Esophagus squamous epithelium (tissue), 5 donors: ENCODE measurements around the gene TMEM201. TPM values are rescaled to one million over a fixed set of nuclear protein-coding genes. Genes with fewer than 3 reads are reported as not detected.

Experiments
- DNase-seq: peaks from one replicate; lab custom pipeline; 2025; lab: John Stamatoyannopoulos, UW
- H3K27ac ChIP-seq, 4 donors: fragments of 200-600 bp; sonication (generic); one replicate each; pipeline ENCODE4 v1.5.1; 2016 to 2019; ENCODE audit warnings: mild to moderate bottlenecking in 1 of 4
- H3K27me3 ChIP-seq, 4 donors: fragments of 200-600 bp; sonication (generic); 1 replicate in 3 of 4; 2 replicates in 1 of 4; pipeline versions ENCODE4 v1.5.1 to v1.6.0; 2017 to 2021; ENCODE audit warnings: antibody characterized with exemption in 1 of 4
- H3K36me3 ChIP-seq, 3 donors: fragments of 200-600 bp; sonication (generic); one replicate each; pipeline ENCODE4 v1.5.1; 2016 to 2019
- H3K4me1 ChIP-seq, 3 donors: fragments of 200-600 bp; sonication (generic); one replicate each; pipeline ENCODE4 v1.5.1; 2017 to 2019
- H3K4me3 ChIP-seq, 4 donors: fragments of 200-600 bp; sonication (generic); 1 replicate in 3 of 4; 2 replicates in 1 of 4; pipeline ENCODE4 v1.5.1; 2016 to 2019; ENCODE audit warnings: mild to moderate bottlenecking in 2 of 4, moderate library complexity in 1 of 4
- H3K9me3 ChIP-seq, 3 donors: fragments of 200-600 bp; sonication (generic); one replicate each; pipeline ENCODE4 v1.5.1; 2016 to 2019
- POLR2A ChIP-seq, 4 donors: fragments of 450-650 bp; IDR thresholded peaks; one replicate each; pipeline ENCODE4 v1.6.1; 2017; ENCODE audit warnings: antibody characterized with exemption in 4 of 4, mild to moderate bottlenecking in 4 of 4, moderate library complexity in 3 of 4
- WGBS, 2 donors: methylation state at CpG; one replicate each; pipeline ENCODE4 v1.1.5; 2018; 5-methylcytosine and 5-hydroxymethylcytosine counted together
- intact Hi-C: fragments of 100-400 bp; cut with DNase I; formaldehyde crosslinking; loops from one replicate; pipeline ENCODE4 v1.15.0; 2022
- total RNA-seq, 4 donors: library from RNA; depleted of rRNA; stranded (reverse); fragments of >200 nt; gene quantifications; one replicate each; pipeline ENCODE4 v1.1.0, GENCODE V29; 2016
- TF ChIP-seq, protein P1 (sequence below), 6 experiments: fragments of 450-650 bp in 4 of 6; fragments of 200-600 bp in 2 of 6; sonication (generic) in 2 of 6; IDR thresholded peaks; one replicate each; pipeline ENCODE4 v1.5.1; 2016 to 2019; ENCODE audit warnings: antibody characterized with exemption in 6 of 6, mild to moderate bottlenecking in 4 of 6, moderate library complexity in 4 of 6
- donor health status: DM: yes; HTN: yes; CAD: no.

TMEM201 gene
- total RNA-seq, 4 donors from 2014 or later: 5.0 to 10.3 (median 8.7) TPM

DNA sequence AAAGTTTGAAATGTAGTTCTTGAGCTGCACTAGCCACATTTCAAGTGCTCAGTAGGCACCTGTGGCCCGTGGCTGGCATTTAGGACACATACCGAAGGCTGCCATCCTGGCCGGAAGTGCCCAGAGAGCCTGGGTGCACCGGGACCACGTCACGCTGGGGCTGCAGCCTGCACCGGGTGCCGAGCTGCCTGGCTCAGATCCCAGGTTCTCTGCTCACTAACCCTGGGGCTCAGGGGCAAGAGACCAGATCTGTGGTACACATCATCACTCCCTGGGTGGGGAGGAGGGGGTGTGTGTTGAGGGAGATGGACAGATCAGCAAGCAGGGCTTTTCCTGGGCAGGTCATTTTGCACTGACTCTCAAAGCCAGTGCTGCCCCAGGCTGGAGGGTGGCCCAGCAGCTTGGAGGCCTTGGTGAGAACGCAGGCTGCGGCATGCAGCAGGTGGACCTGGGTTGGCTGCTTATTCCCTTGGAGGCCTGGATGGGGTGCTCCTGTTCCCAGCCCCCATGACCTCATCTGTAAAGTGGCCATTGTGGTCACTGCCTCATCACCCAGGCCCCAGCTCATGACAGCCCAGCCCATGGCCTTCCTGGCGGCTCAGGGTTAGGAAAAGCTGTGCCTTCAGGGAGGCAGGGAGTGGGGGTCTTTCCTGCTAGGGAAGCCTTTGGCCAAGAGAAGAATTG lies 23.6 kb downstream of the TMEM201 start:
- Histone ChIP-seq H3K27me3 (no peaks in the 10 kb centered on the region), H3K9me3 (no peaks in the 10 kb centered on the region), H3K4me1 (no peaks in the 10 kb centered on the region), H3K36me3 (peaks cover 10 to 68% (median 14%) of the 10 kb centered on the region in 3 donors), H3K4me3 (no peak overlapping the region), H3K27ac (no peak overlapping the region)
- 53 to 81% methylated on average over 2 to 8 of the region's 11 CpGs for WGBS, 2 donors
- no peak for TF ChIP-seq POLR2A (IDR thresholded peaks at IDR 0.05)
- TF ChIP-seq, protein P1, sequence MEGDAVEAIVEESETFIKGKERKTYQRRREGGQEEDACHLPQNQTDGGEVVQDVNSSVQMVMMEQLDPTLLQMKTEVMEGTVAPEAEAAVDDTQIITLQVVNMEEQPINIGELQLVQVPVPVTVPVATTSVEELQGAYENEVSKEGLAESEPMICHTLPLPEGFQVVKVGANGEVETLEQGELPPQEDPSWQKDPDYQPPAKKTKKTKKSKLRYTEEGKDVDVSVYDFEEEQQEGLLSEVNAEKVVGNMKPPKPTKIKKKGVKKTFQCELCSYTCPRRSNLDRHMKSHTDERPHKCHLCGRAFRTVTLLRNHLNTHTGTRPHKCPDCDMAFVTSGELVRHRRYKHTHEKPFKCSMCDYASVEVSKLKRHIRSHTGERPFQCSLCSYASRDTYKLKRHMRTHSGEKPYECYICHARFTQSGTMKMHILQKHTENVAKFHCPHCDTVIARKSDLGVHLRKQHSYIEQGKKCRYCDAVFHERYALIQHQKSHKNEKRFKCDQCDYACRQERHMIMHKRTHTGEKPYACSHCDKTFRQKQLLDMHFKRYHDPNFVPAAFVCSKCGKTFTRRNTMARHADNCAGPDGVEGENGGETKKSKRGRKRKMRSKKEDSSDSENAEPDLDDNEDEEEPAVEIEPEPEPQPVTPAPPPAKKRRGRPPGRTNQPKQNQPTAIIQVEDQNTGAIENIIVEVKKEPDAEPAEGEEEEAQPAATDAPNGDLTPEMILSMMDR (IDR thresholded peaks at IDR 0.05): no peak
- intact Hi-C loops: no loop called here
- no peak for DNase-seq

DNA sequence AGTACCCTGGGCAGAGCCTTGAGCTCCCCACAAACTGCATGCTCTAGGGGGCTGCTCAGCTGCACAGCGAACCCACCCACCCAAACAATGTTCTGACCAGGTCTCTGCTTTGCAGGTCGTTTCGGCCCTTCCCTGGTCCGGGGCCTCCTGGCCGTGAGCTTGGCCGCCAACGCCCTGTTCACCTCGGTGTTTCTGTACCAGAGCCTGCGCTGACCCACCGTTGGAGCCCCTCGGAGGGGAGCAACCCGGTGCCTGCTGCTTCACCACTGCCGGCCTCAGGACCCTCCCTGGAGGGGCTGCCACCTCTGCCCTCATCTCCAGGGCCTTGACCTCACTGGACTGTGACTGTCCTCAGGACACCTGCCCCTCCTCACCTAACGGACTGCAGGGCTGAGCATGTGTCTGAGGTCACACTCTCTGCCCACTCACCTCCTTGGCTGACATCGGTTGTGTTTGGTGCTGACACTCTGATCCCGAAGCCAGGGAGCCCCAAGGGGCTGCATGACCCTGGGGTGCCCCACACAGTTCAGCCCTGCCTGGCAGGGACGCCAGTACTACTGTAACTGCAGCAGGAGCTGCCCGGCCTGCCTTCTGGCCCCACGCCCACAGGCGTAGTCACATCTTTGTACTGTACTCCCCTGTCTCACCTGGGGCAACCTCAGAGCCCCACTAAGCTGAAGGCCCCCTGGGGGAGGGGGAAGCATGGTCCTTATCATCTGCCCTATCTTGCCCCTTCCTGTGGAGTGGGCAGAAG lies 24.3 kb downstream of the TMEM201 start:
- H3K36me3 ChIP-seq: peaks cover 10 to 61% (median 14%) of the 10 kb centered on the region in 3 donors
- 90% methylated on average over 10 of the region's 20 CpGs; no CpG with 5 or more reads in 1 of the 2 donors for WGBS, 2 donors
- no peaks in the 10 kb centered on the region for H3K9me3 ChIP-seq
- H3K27ac ChIP-seq: no peak overlapping the region
- intact Hi-C loops: no loop called here
- no peak overlapping the region for H3K4me3 ChIP-seq
- no peak for DNase-seq
- H3K4me1 ChIP-seq: no peaks in the 10 kb centered on the region
- H3K27me3 ChIP-seq: peaks cover 0 to 4% (median 0%) of the 10 kb centered on the region in 4 donors
- TF ChIP-seq, protein P1 (IDR thresholded peaks at IDR 0.05): no peak
- no peak for TF ChIP-seq POLR2A (IDR thresholded peaks at IDR 0.05)

DNA sequence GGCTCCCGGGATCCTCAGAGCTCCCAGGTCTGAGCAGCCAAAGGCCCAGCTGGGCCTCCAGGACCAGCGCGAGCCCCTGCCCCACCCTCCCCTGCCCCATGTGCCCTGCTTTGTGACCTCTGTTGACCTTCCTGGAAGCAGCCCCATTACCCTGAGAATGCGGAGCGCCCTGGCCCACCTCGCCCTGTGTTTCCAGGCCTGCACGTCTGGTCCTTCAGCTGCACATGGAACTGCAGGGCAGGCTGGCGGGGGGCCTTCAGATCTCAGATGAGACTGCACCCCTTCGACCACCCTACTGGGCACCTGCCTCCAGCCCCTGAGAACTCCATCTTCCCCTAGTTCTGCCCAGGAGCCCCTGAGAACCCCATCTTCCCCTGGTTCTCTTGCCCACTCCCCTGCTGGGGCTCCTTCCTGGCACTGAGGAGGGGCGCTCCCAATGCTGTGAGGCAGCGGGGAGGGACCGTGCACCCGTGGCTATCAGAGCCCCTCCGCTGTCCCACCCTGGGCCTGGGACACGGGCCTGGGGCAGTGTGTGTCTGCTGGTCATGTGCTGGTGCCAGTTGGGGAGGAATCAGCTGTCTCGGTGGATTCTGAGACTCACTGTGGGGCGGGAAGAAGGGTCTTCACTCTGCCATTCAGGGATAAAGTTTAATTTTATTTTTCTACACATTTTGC lies 25.1 kb downstream of the TMEM201 start:
- 85 to 87% methylated on average over 6 of the region's 17 CpGs for WGBS, 2 donors
- intact Hi-C loops: no loop called here
- no peak for TF ChIP-seq POLR2A (IDR thresholded peaks at IDR 0.05)
- TF ChIP-seq, protein P1 (IDR thresholded peaks at IDR 0.05): no peak
- no peak overlapping the region for H3K4me3 ChIP-seq
- no peak for DNase-seq
- peaks cover 10 to 54% (median 14%) of the 10 kb centered on the region in 3 donors for H3K36me3 ChIP-seq
- peaks cover 0 to 10% (median 0%) of the 10 kb centered on the region in 4 donors for H3K27me3 ChIP-seq
- no peaks in the 10 kb centered on the region for H3K9me3 ChIP-seq
- no peaks in the 10 kb centered on the region for H3K4me1 ChIP-seq
- no peak overlapping the region for H3K27ac ChIP-seq

DNA sequence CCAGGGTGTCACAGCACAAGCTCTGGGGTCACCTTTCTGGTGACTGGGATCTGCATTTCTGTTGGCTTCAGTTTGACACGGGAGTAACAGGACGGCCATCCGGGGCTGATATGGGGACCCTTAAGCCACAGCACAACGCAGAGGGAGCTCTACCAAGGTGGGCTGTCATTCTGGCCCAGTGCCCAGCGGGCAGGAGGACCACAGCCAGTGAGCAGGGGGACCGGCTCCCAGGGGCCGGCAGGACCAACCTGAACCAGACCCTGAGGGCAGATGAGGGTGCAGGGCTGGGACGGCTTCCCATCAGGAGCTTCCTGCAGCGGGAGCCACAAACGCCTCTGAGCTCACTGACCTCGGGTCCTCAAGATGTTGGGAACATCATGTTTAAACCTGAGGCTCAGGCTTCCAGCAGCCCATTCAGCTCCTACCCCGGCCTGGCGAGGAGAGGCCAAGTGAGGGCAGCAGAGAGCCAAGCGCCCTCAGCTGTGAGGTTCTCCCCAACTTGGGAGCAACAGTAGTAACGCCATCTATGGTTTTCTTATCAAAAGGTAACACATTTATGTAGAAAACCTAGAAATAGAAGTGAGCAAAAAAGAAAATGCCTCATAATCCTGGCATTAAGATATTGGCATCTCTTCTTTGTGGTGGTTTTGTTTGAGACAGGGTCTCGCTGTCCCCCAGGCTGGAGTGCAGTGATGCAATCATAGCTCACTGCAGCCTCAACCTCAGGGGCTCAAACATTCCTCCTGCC lies 26.8 kb downstream of the TMEM201 start:
- 19 to 33% methylated on average over 3 to 5 of the region's 16 CpGs for WGBS, 2 donors
- Histone ChIP-seq H3K9me3 (no peaks in the 10 kb centered on the region), H3K4me1 (no peaks in the 10 kb centered on the region), H3K27me3 (peaks cover 0 to 22% (median 0%) of the 10 kb centered on the region in 4 donors), H3K27ac (no peak overlapping the region), H3K4me3 (no peak overlapping the region), H3K36me3 (peaks cover 4 to 36% (median 5%) of the 10 kb centered on the region in 3 donors)
- intact Hi-C loops: no loop called here
- DNase-seq: no peak
- no peak for TF ChIP-seq POLR2A (IDR thresholded peaks at IDR 0.05)
- TF ChIP-seq, protein P1 (IDR thresholded peaks at IDR 0.05): peak in 5 of 6 experiments; percentile 31 to 69 (median 53)
